ENCODE measurements around the gene OLFM1. TPM values are rescaled to one million over a fixed set of nuclear protein-coding genes. Genes with fewer than 3 reads are reported as not detected.

Gene OLFM1
- total RNA-seq, 4 donors from 2014 or later: 3.4 to 8.5 (median 6.7) TPM

- Histone ChIP-seq H3K4me3 (no peak overlapping the region), H3K36me3 (no peaks in the 10 kb centered on the region), H3K4me1 (peaks cover 14 to 36% of the 10 kb centered on the region in 2 donors), H3K27me3 (no peaks in the 10 kb centered on the region), H3K9me3 (no peaks in the 10 kb centered on the region), H3K27ac (peak overlapping the region in 1 of 4 donors; percentile 1)
- no peak for ATAC-seq
- in situ Hi-C loops (cut with MboI; ENCODE audit: low sequenced_read_pairs in 4 of 4): no loop called here
- TF ChIP-seq CTCF (IDR thresholded peaks at IDR 0.05 in 4 of 5, conservative IDR thresholded peaks at IDR 0.05 in 1 of 5) (no peak), POLR2A (IDR thresholded peaks at IDR 0.05) (no peak)
- intact Hi-C loops (cut with DNase I; ENCODE audit: low total_unique reads): loop anchor here (5.0 kb wide), 1 partner anchor 49 kb away; the partner anchor contains the start of gene OLFM1
- DNase-seq: no peak
Measured at GRCh38 chr9:135136481-135136880, 49.0 kb downstream of the OLFM1 start.

GRCh38 chr9:135136991-135137832 lies 49.7 kb downstream of the OLFM1 start:
- Histone ChIP-seq H3K36me3 (no peaks in the 10 kb centered on the region), H3K27me3 (no peaks in the 10 kb centered on the region), H3K4me1 (peaks cover 14 to 36% of the 10 kb centered on the region in 2 donors), H3K9me3 (no peaks in the 10 kb centered on the region), H3K27ac (peak overlapping the region in 2 of 4 donors; percentile 30 to 33), H3K4me3 (no peak overlapping the region)
- in situ Hi-C loops (cut with MboI; ENCODE audit: low sequenced_read_pairs in 4 of 4): no loop called here
- DNase-seq: no peak
- peak in 1 of 2 donors; percentile 57 for ATAC-seq
- intact Hi-C loops (cut with DNase I; ENCODE audit: low total_unique reads): loop anchor here (5.0 kb wide), 1 partner anchor 50 kb away; the partner anchor contains the start of gene OLFM1
- TF ChIP-seq POLR2A (IDR thresholded peaks at IDR 0.05) (no peak), CTCF (IDR thresholded peaks at IDR 0.05 in 4 of 5, conservative IDR thresholded peaks at IDR 0.05 in 1 of 5) (no peak)

GRCh38 chr9:135138078-135138855 lies 50.8 kb downstream of the OLFM1 start:
- no peaks in the 10 kb centered on the region for H3K27me3 ChIP-seq

More at GRCh38 chr9:135138078-135138855, 50.8 kb downstream of the OLFM1 start:
- ATAC-seq (no peak), DNase-seq (no peak)
- intact Hi-C loops (cut with DNase I; ENCODE audit: low total_unique reads): loop anchor here (5.0 kb wide), 1 partner anchor 51 kb away; the partner anchor contains the start of gene OLFM1
- Histone ChIP-seq H3K36me3 (no peaks in the 10 kb centered on the region), H3K4me1 (peaks cover 14 to 35% of the 10 kb centered on the region in 2 donors), H3K4me3 (no peak overlapping the region), H3K27ac (no peak overlapping the region), H3K9me3 (no peaks in the 10 kb centered on the region)
- in situ Hi-C loops (cut with MboI; ENCODE audit: low sequenced_read_pairs in 4 of 4): no loop called here
- TF ChIP-seq POLR2A (IDR thresholded peaks at IDR 0.05) (no peak), CTCF (IDR thresholded peaks at IDR 0.05 in 4 of 5, conservative IDR thresholded peaks at IDR 0.05 in 1 of 5) (no peak)

Measured in gastrocnemius medialis (tissue), 4 donors.